ENCODE data around the gene OR2C3. TPM values are rescaled to one million over a fixed set of nuclear protein-coding genes. Genes with fewer than 3 reads are reported as not detected.

OR2C3 gene
- total and polyA plus RNA-seq, 2 experiments from 2014 or later, result not detected

DNA sequence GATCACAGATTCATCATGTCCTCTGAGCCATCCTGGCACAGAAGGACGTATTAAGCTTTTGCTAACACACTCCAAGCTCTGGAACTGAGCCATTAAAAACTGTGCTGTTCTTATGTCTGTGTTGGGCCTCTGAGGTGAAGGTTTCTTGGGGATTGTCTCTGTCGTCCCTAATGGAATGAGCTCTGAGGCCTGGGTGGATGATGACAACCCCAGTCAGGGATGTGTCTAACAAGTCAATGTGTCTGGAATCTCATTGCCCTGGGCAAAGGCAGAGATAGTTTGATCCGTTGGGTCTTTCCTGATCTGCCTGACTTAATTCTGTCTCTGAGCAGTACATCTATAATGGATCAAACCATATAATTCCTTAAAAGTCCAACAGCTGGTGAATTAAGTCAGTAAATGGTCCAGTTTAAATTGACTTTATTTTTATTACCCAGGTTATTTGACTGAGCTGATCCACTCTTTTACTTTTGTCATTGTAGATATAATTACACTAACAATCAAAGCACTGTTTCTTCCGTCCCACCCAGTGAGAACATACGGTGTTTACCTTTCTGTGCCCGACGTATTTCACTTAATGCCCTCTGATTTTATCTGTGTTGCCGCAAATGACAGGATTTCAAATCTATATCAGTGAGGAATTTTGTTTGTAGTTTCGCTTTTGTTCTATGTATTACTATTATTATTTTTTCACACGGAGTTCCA lies 39.5 kb downstream of the OR2C3 start:
- Mint-ChIP-seq H3K27ac (no peak overlapping the region), H3K36me3 (ENCODE audit: low read depth) (no peaks in the 10 kb centered on the region), H3K9me3 (no peaks in the 10 kb centered on the region), H3K4me1 (no peaks in the 10 kb centered on the region; the same call in 1 of the 3 replicates), H3K27me3 (ENCODE audit: insufficient read depth, low read depth, poor library complexity) (peaks cover 2% of the 10 kb centered on the region), H3K4me3 (no peak overlapping the region)
- DNase-seq (ENCODE audit: low spot score) (no peak), ATAC-seq (no peak)
- H3K27ac ChIP-seq (ENCODE audit: low read depth), result no peak overlapping the region
- TF ChIP-seq ZNF331 (CRISPR knock-in tag; IDR thresholded peaks at IDR 0.05; ENCODE audit: low read depth), result no peak
- no peaks in the 10 kb centered on the region for H4K20me1 ChIP-seq (replicated peaks; ENCODE audit: insufficient read depth)
- H3K4me3 ChIP-seq, result no peak overlapping the region
- H3K36me3 ChIP-seq (ENCODE audit: insufficient read depth), result no peaks in the 10 kb centered on the region
- H3K4me2 ChIP-seq, result no peak overlapping the region
- H3K79me2 ChIP-seq (replicated peaks; ENCODE audit: insufficient read depth), result no peaks in the 10 kb centered on the region
- H3K4me1 ChIP-seq (ENCODE audit: insufficient read depth), result peaks cover 9% of the 10 kb centered on the region
- H3K27me3 ChIP-seq (ENCODE audit: insufficient read depth), result no peaks in the 10 kb centered on the region
- no peaks in the 10 kb centered on the region for H3K9me2 ChIP-seq (ENCODE audit: insufficient read depth)
- no peaks in the 10 kb centered on the region for H3F3A ChIP-seq (replicated peaks; ENCODE audit: low read depth)
- 0 out of 2 replicates have a peak overlapping the region, but pooled peaks have one; percentile 69 for H2AFZ ChIP-seq

GRCh38 chr1:247494767-247495166 lies 41.5 kb downstream of the OR2C3 start:
- Mint-ChIP-seq H3K4me1 (peaks cover 7% of the 10 kb centered on the region), H3K27me3 (ENCODE audit: insufficient read depth, low read depth, poor library complexity) (peaks cover 2% of the 10 kb centered on the region), H3K27ac (no peak overlapping the region), H3K36me3 (ENCODE audit: low read depth) (no peaks in the 10 kb centered on the region), H3K4me3 (no peak overlapping the region), H3K9me3 (no peaks in the 10 kb centered on the region)
- Histone ChIP-seq H3K4me3 (no peak overlapping the region), H3K36me3 (ENCODE audit: insufficient read depth) (no peaks in the 10 kb centered on the region), H3K4me1 (ENCODE audit: insufficient read depth) (peaks cover 9% of the 10 kb centered on the region), H2AFZ (no peak overlapping the region), H3K4me2 (no peak overlapping the region), H3K9me2 (ENCODE audit: insufficient read depth) (no peaks in the 10 kb centered on the region; the same call in 1 of the 2 replicates), H3K27ac (ENCODE audit: low read depth) (no peak overlapping the region), H4K20me1 (replicated peaks; ENCODE audit: insufficient read depth) (no peaks in the 10 kb centered on the region), H3K79me2 (replicated peaks; ENCODE audit: insufficient read depth) (no peaks in the 10 kb centered on the region), H3F3A (replicated peaks; ENCODE audit: low read depth) (no peaks in the 10 kb centered on the region), H3K27me3 (ENCODE audit: insufficient read depth) (no peaks in the 10 kb centered on the region)
- no peak for DNase-seq (ENCODE audit: low spot score)
- no peak for ATAC-seq
- TF ChIP-seq, protein P1, sequence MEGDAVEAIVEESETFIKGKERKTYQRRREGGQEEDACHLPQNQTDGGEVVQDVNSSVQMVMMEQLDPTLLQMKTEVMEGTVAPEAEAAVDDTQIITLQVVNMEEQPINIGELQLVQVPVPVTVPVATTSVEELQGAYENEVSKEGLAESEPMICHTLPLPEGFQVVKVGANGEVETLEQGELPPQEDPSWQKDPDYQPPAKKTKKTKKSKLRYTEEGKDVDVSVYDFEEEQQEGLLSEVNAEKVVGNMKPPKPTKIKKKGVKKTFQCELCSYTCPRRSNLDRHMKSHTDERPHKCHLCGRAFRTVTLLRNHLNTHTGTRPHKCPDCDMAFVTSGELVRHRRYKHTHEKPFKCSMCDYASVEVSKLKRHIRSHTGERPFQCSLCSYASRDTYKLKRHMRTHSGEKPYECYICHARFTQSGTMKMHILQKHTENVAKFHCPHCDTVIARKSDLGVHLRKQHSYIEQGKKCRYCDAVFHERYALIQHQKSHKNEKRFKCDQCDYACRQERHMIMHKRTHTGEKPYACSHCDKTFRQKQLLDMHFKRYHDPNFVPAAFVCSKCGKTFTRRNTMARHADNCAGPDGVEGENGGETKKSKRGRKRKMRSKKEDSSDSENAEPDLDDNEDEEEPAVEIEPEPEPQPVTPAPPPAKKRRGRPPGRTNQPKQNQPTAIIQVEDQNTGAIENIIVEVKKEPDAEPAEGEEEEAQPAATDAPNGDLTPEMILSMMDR (conservative IDR thresholded peaks at IDR 0.05; ENCODE audit: low read depth in 2 of 2), result no peak
- TF ChIP-seq ZNF462 (CRISPR knock-in tag; IDR thresholded peaks at IDR 0.05) (no peak), ETS1 (IDR thresholded peaks at IDR 0.05) (no peak), POLR2AphosphoS5 (IDR thresholded peaks at IDR 0.05; ENCODE audit: low read depth) (no peak), NANOG (IDR thresholded peaks at IDR 0.05; ENCODE audit: borderline replicate concordance) (no peak), JUNB (IDR thresholded peaks at IDR 0.05; ENCODE audit: unreplicated experiment) (no peak), ZNF331 (CRISPR knock-in tag; IDR thresholded peaks at IDR 0.05; ENCODE audit: low read depth) (no peak)

Data from GM23338 (cell line).